ENCODE data around the gene TPGS1.

The TPGS1 gene

GRCh38 chr19:517721-518597 is 10.7 kb downstream of the TPGS1 start:
- Mint-ChIP-seq H3K9me3 (no peaks in the 10 kb centered on the region), H3K36me3 (ENCODE audit: low read depth) (no peaks in the 10 kb centered on the region), H3K27me3 (no peaks in the 10 kb centered on the region), H3K4me1 (ENCODE audit: low read depth) (peaks cover 4% of the 10 kb centered on the region), H3K27ac (no peak overlapping the region), H3K4me3 (no peak overlapping the region)

- Mint-ChIP-seq H3K4me3 (no peak overlapping the region), H3K27ac (no peak overlapping the region), H3K27me3 (no peaks in the 10 kb centered on the region), H3K4me1 (ENCODE audit: low read depth) (peaks cover 4% of the 10 kb centered on the region), H3K9me3 (no peaks in the 10 kb centered on the region), H3K36me3 (ENCODE audit: low read depth) (no peaks in the 10 kb centered on the region)
Measured at GRCh38 chr19:518598-519231, 11.4 kb downstream of the TPGS1 start.

- no peaks in the 10 kb centered on the region for H3K27me3 Mint-ChIP-seq
- H3K4me1 Mint-ChIP-seq (ENCODE audit: low read depth), result peaks cover 4% of the 10 kb centered on the region
- H3K36me3 Mint-ChIP-seq (ENCODE audit: low read depth), result no peaks in the 10 kb centered on the region
- no peak overlapping the region for H3K27ac Mint-ChIP-seq
- no peaks in the 10 kb centered on the region for H3K9me3 Mint-ChIP-seq
- H3K4me3 Mint-ChIP-seq, result no peak overlapping the region
Measured at GRCh38 chr19:519449-519865, 12.2 kb downstream of the TPGS1 start.

- no peaks in the 10 kb centered on the region for H3K36me3 Mint-ChIP-seq (ENCODE audit: low read depth)
- H3K9me3 Mint-ChIP-seq, result no peaks in the 10 kb centered on the region
- no peak overlapping the region for H3K27ac Mint-ChIP-seq
- H3K4me3 Mint-ChIP-seq, result no peak overlapping the region
- H3K4me1 Mint-ChIP-seq (ENCODE audit: low read depth), result no peaks in the 10 kb centered on the region
- H3K27me3 Mint-ChIP-seq, result peaks cover 3% of the 10 kb centered on the region
Measured at GRCh38 chr19:522726-523125, 15.4 kb downstream of the TPGS1 start.

- Mint-ChIP-seq H3K4me3 (no peak overlapping the region), H3K36me3 (ENCODE audit: low read depth) (no peaks in the 10 kb centered on the region), H3K9me3 (no peaks in the 10 kb centered on the region), H3K27ac (no peak overlapping the region), H3K27me3 (peaks cover 7% of the 10 kb centered on the region), H3K4me1 (ENCODE audit: low read depth) (no peaks in the 10 kb centered on the region)
Measured at GRCh38 chr19:524062-524674, 16.9 kb downstream of the TPGS1 start.

- Mint-ChIP-seq H3K36me3 (ENCODE audit: low read depth) (no peaks in the 10 kb centered on the region), H3K27ac (no peak overlapping the region), H3K4me1 (ENCODE audit: low read depth) (peaks cover under 1% of the 10 kb centered on the region), H3K27me3 (peaks cover 7% of the 10 kb centered on the region), H3K9me3 (no peaks in the 10 kb centered on the region), H3K4me3 (no peak overlapping the region)
Measured at GRCh38 chr19:525029-525428, 17.7 kb downstream of the TPGS1 start.

GRCh38 chr19:525857-526419 is 18.6 kb downstream of the TPGS1 start:
- H3K4me3 Mint-ChIP-seq, result no peak overlapping the region
- H3K27me3 Mint-ChIP-seq, result peaks cover 7% of the 10 kb centered on the region
- H3K27ac Mint-ChIP-seq, result no peak overlapping the region
- no peaks in the 10 kb centered on the region for H3K9me3 Mint-ChIP-seq
- peaks cover 10% of the 10 kb centered on the region for H3K4me1 Mint-ChIP-seq (ENCODE audit: low read depth)
- no peaks in the 10 kb centered on the region for H3K36me3 Mint-ChIP-seq (ENCODE audit: low read depth)

- no peaks in the 10 kb centered on the region for H3K9me3 Mint-ChIP-seq
- H3K27ac Mint-ChIP-seq, result peak overlapping the region; percentile 87
- no peaks in the 10 kb centered on the region for H3K36me3 Mint-ChIP-seq (ENCODE audit: low read depth)
- H3K4me3 Mint-ChIP-seq, result peak overlapping the region; percentile 85
- H3K27me3 Mint-ChIP-seq, result peaks cover 7% of the 10 kb centered on the region
- H3K4me1 Mint-ChIP-seq (ENCODE audit: low read depth), result peaks cover 30% of the 10 kb centered on the region
Measured at GRCh38 chr19:530134-531008, 23.1 kb downstream of the TPGS1 start.

GRCh38 chr19:531009-531752 is 23.9 kb downstream of the TPGS1 start:
- Mint-ChIP-seq H3K4me1 (ENCODE audit: low read depth) (peaks cover 30% of the 10 kb centered on the region), H3K36me3 (ENCODE audit: low read depth) (no peaks in the 10 kb centered on the region)

GRCh38 chr19:531753-532560 is 24.7 kb downstream of the TPGS1 start, which contains the start of gene CDC34:
CDC34 (plus strand) TSS chr19:531760; CDS start chr19:531932, 172 bp downstream.
- Mint-ChIP-seq H3K4me1 (ENCODE audit: low read depth) (peaks cover 30% of the 10 kb centered on the region), H3K4me3 (peak within 1 kb of the TSS; percentile 90), H3K27ac (peak within 1 kb of the TSS; percentile 87), H3K9me3 (no peaks in the 10 kb centered on the region), H3K36me3 (ENCODE audit: low read depth) (no peaks in the 10 kb centered on the region), H3K27me3 (peaks cover 4% of the 10 kb centered on the region)

More at GRCh38 chr19:531009-531752, 23.9 kb downstream of the TPGS1 start:
- H3K27me3 Mint-ChIP-seq, result peaks cover 7% of the 10 kb centered on the region
- peak overlapping the region; percentile 87 for H3K27ac Mint-ChIP-seq
- H3K4me3 Mint-ChIP-seq, result peak overlapping the region; percentile 85
- no peaks in the 10 kb centered on the region for H3K9me3 Mint-ChIP-seq

- Mint-ChIP-seq H3K9me3 (no peaks in the 10 kb centered on the region), H3K4me3 (peak overlapping the region; percentile 90), H3K4me1 (ENCODE audit: low read depth) (peaks cover 30% of the 10 kb centered on the region), H3K27ac (peak overlapping the region; percentile 78), H3K27me3 (peaks cover 4% of the 10 kb centered on the region), H3K36me3 (ENCODE audit: low read depth) (no peaks in the 10 kb centered on the region)
Measured at GRCh38 chr19:532561-533363, 25.5 kb downstream of the TPGS1 start.

- Mint-ChIP-seq H3K27me3 (peaks cover under 1% of the 10 kb centered on the region), H3K9me3 (no peaks in the 10 kb centered on the region), H3K36me3 (ENCODE audit: low read depth) (peaks cover 7% of the 10 kb centered on the region), H3K4me3 (peak overlapping the region; percentile 90), H3K27ac (no peak overlapping the region), H3K4me1 (ENCODE audit: low read depth) (peaks cover 30% of the 10 kb centered on the region)
Measured at GRCh38 chr19:533364-534058, 26.2 kb downstream of the TPGS1 start.

Measured in stimulated activated naive CD8-positive, alpha-beta T cell treated with anti-CD3 and anti-CD28 coated beads, Interleukin-15, Interleukin-2, amounts not matched to agents 100 ng/mL and 50 ng/mL, for 24 hours (primary cell).